GM12891 (cell line): Measurements from ENCODE around the gene SLC2A10.

Experiments used
- DNase-seq: peaks from one replicate; pipeline ENCODE4 v3.0.0; 2011; ENCODE audit warnings: low spot score; ENCODE audit not compliant: insufficient read length
- FAIRE-seq: peaks from 2 replicates; lab custom pipeline; 2011; peaks lifted over from hg19 to GRCh38; lab: Jason Lieb, UNC
- PAX5 ChIP-seq: IDR thresholded peaks from 2 replicates; pipeline ENCODE4 v1.6.1; 2011; ENCODE audit warnings: low read length, moderate library complexity, mild to moderate bottlenecking; ENCODE audit not compliant: insufficient read depth, severe bottlenecking
- POLR2A ChIP-seq: IDR thresholded peaks from 2 replicates; pipeline ENCODE4 v1.6.1; 2011; ENCODE audit warnings: low read depth, low read length, control low read depth
- POLR2AphosphoS5 ChIP-seq: IDR thresholded peaks from 2 replicates; pipeline ENCODE4 v1.6.1; 2011; ENCODE audit warnings: low read depth, low read length, control low read depth
- POU2F2 ChIP-seq: IDR thresholded peaks from 2 replicates; pipeline ENCODE4 v1.6.1; 2011; ENCODE audit warnings: low read depth, mild to moderate bottlenecking, control low read depth, low read length, moderate library complexity
- SPI1 ChIP-seq: IDR thresholded peaks from 2 replicates; pipeline ENCODE4 v1.6.1; 2011; ENCODE audit warnings: low read depth, low read length, control low read depth
- TAF1 ChIP-seq: IDR thresholded peaks from 2 replicates; pipeline ENCODE4 v1.6.1; 2011; ENCODE audit warnings: low read depth, low read length, control low read depth

The SLC2A10 gene

DNA sequence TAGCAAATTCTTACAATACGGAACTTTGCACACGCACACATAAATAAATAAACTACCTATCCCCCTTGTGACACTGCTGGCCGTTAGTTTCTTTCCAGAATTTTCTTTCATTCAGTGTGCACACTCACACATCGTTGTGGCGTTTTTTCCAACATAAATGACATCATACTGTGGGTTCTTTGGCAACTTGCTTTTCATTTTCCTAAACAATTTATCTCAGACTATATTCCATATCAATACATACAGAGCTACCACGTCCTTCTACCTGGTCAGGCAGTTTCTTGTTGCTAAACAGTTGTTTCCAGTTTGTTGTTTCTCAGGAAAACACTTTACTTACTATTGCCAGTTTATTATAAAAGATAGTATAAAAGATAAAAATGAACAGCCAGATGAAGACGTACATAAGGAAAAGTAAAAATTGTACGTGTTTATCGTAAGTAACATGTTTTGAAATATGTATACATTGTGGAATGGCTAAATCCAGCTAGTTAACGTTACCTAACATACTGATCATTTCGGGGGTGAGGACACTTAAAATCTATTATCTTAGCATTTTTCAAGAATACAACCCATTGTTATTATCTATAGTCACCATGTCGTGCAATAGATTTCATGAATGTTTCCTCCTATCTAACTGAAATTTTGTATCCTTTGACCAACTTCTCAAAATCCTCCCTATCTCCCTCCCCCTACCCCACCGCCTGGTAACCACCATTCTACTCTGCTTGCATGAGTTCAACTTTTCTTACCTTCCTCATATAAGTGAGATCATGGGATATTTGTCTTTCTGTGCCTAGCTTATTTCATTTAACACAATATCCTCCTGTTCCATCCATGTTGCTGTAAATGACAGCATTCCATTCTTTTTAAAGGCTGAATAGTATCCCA, 19.0 kb upstream of the SLC2A10 start:
- DNase-seq (no peak), FAIRE-seq (no peak)
- TF ChIP-seq POLR2A (no peak), POLR2AphosphoS5 (no peak), PAX5 (no peak), TAF1 (no peak), SPI1 (no peak), POU2F2 (no peak)

- DNase-seq (no peak), FAIRE-seq (no peak)
- TF ChIP-seq SPI1 (no peak), PAX5 (no peak), POU2F2 (no peak), POLR2AphosphoS5 (no peak), TAF1 (no peak), POLR2A (no peak)
Observed at GRCh38 chr20:46691196-46691595, 18.3 kb upstream of the SLC2A10 start.

DNA sequence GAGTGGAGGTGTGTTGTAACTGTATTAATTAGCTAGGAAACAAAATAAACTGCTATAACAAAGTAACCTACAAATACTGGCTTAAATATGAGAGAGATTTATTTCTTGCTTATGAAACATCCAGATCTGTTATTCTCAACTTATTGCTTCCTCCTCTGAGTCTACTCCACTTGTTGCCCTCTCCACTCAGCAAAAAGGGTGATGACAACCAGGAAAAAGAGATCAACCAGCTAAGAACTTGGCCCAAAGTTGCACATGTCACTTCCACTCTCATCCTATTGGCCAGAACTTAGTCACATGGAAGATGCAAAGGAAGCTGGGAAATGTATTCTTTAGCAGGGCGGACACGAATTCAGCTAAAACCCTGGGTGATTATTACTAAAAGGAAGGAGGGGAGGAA, 15.0 kb upstream of the SLC2A10 start:
- FAIRE-seq: no peak
- DNase-seq: no peak
- no peak for TF ChIP-seq TAF1
- TF ChIP-seq POLR2A: no peak
- no peak for TF ChIP-seq PAX5
- no peak for TF ChIP-seq POLR2AphosphoS5
- TF ChIP-seq POU2F2: no peak
- no peak for TF ChIP-seq SPI1

DNA sequence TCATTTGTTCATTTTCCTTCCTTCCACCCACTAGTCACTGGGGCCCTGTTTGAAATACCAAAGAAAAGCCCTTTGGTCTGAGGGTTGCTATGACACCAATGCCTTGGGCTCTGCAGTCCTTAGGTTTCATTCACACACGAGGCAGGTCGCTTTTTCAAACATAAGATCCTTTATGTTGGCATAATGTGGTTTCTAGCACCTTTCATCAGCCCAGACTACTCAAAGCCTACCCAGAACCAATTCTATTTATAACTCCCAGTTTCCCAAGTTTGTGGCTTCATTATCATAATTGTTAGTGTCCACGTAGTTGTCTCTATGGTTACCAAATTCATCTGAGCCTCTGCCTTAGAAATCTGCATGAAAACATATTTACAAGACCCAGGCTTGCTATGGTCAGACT, 13.6 kb upstream of the SLC2A10 start:
- FAIRE-seq (no peak), DNase-seq (no peak)
- no peak for TF ChIP-seq POLR2A
- no peak for TF ChIP-seq SPI1
- TF ChIP-seq PAX5: no peak
- no peak for TF ChIP-seq POLR2AphosphoS5
- TF ChIP-seq TAF1: no peak
- TF ChIP-seq POU2F2: no peak

DNA sequence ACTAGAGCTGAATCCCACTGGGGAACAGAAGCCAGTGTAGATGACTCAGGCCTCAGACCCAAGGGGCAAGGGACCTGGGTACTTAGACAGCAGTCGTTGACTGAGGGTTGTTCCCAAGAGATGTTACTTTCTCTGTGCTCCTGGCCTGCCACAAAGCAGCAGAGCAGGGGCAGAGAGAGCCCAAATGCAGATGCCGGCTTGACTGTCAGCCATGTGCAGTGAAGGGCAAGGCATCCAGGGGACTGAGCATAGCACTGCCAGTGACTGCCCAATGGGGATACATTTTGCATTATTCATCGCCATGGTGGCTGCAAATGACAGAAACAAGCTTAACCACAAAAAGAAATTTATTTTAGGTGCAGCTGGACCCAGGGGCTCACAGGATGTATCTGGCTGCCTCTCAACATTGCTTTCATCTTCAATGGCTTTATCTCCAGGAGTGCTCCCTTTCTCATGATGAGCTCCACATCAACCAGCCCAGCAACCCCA, 12.6 kb upstream of the SLC2A10 start:
- TF ChIP-seq SPI1 (no peak), TAF1 (no peak), POLR2A (no peak), POU2F2 (no peak), POLR2AphosphoS5 (no peak), PAX5 (no peak)
- DNase-seq (no peak), FAIRE-seq (no peak)

DNA sequence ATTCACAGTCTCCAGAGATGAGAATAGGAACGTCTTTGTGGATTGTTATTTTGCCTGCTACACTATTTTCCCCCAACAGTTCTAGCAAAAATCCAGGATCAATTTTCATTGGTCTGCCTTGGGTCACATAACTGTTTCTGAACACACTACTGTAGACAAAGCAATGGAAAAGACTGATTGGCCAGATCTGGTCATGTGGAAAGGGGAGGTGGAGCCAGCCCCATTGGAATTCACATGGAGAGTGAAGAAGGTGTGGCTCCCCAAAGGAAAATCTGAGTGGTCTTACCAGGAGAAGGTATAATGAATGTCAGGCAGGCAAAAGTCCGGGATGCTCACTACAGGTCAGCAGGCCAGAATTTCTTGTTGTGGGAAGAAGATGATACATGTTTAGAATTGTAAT, 10.7 kb upstream of the SLC2A10 start:
- no peak for FAIRE-seq
- TF ChIP-seq SPI1 (no peak), POLR2AphosphoS5 (no peak), TAF1 (no peak), PAX5 (no peak)
- DNase-seq: no peak

DNA sequence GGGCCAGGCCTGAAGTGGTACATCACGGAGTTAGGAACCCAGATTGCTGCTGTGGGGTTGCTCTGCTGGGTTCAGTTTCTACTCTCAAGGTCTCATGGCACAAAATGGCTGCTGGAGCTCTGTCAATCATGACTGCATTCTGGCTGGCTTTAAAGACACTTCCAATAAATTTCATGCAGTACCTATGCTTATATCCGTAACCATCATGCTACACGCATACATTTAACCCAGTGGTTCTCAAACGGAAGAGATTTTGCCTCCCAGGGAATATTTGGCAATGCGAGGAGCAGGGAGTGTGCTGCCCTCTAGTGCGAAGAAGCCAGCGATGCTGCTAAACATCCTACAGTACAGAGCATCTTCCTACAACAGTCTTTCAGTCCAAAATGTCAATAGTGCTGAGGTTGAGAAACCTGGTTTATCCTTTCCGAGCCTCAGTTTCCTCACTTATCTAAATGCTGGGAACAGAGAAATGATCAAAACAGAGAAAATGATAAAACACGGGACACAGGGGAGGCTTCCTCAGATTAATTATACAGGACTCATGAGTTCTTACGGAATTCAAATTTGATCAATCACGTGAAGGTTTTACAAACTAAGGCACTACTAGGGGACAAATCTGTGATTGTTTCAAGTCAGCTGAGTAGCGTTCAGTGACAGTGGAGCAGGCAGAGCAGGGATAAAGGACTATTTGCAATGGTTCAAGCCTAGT, 9.6 kb upstream of the SLC2A10 start:
- TF ChIP-seq POU2F2 (no peak), TAF1 (no peak), PAX5 (no peak), SPI1 (no peak), POLR2A (no peak), POLR2AphosphoS5 (no peak)
- no peak for DNase-seq
- FAIRE-seq: no peak

GRCh38 chr20:46700481-46700880, 9.0 kb upstream of the SLC2A10 start:
- TF ChIP-seq POU2F2 (no peak), TAF1 (no peak), SPI1 (no peak)
- FAIRE-seq: no peak

DNA sequence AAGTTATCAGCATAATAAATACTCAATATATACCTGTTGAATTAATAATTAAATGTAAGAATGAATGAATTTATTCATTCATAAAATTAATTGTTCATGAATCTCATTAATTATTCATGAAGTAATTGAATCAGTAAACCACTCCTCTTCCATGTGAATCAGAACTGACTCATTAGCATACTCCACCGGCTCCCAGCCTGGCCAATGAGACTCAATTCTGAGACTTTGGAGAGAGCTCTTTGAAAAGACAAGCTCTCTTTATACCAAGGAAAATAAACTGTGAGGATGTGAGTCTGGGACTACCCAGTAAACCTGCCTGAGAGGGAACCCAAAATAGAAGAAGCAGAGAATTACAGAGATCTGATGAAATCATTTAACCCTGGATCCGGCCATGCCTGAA, 8.4 kb upstream of the SLC2A10 start:
- FAIRE-seq (no peak), DNase-seq (no peak)
- TF ChIP-seq POLR2AphosphoS5 (no peak), POLR2A (no peak), SPI1 (no peak)

More at GRCh38 chr20:46700481-46700880, 9.0 kb upstream of the SLC2A10 start:
- DNase-seq: no peak
